ENCODE results near the gene PADI1. TPM values are rescaled to one million over a fixed set of nuclear protein-coding genes. Genes with fewer than 3 reads are reported as not detected.

Gene PADI1
- polyA plus RNA-seq, 1 donor from 2014 or later = 0.66 TPM

- H4K20me1 ChIP-seq (ENCODE audit: insufficient read depth) = no peaks in the 10 kb centered on the region
Measured at GRCh38 chr1:17165823-17166222, 39.1 kb upstream of the PADI1 start.

DNA sequence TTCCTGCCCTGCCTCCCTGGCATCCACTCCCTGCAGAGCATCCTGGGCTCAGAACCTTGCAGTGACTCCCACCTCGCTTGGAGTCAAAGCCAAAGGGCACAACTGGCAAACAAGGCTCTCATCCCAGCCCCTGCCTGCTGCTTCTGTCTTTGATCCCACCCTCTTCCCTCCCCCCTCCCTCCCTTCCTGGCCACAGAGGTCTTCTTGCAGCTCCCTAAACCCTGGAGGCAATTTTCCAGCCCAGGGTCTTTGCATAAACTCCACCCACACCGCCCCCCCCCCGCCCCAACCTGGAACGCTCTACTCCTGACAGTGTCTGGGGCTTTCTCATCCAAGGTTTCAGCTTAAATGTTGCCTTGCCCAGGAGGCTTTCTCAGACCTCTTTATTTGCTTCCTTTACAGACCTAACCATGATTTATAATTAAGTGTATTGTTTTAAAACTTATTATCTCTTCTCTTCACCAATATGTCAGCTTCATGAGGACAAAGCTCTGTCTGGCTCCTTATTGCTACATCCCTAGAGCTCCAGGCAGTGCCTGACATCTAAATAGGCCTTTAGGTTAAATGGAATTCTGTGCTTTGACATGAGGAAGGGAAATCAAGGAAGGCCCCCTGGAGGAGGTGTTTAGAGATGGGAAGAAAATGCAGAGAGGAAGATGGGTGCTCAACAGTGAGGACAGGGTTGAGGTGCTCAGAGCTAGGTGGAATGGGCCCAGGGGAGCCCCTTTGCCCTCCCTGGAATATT, 37.7 kb upstream of the PADI1 start:
- no peak overlapping the region for H3K9ac ChIP-seq (ENCODE audit: low read length)
- no peak overlapping the region for H2AFZ ChIP-seq (ENCODE audit: low read depth, low read length)

More at GRCh38 chr1:17165823-17166222, 39.1 kb upstream of the PADI1 start:
- Histone ChIP-seq H3K9me3 (ENCODE audit: low read length) (no peaks in the 10 kb centered on the region), H3K9ac (ENCODE audit: low read length) (no peak overlapping the region), H3K4me3 (ENCODE audit: low read length) (no peak overlapping the region), H3K27ac (ENCODE audit: low read length) (no peak overlapping the region), H3K36me3 (ENCODE audit: insufficient read depth, low read length) (no peaks in the 10 kb centered on the region), H3K4me2 (ENCODE audit: low read length) (no peak overlapping the region), H3K9me2 (ENCODE audit: insufficient read depth, low read length) (no peaks in the 10 kb centered on the region), H2AFZ (ENCODE audit: low read depth, low read length) (no peak overlapping the region), H3K79me2 (replicated peaks; ENCODE audit: insufficient read depth, low read length) (no peaks in the 10 kb centered on the region), H3F3A (ENCODE audit: insufficient read depth, low read length, poor library complexity, severe bottlenecking) (no peaks in the 10 kb centered on the region), H3K27me3 (ENCODE audit: insufficient read depth, low read depth, low read length) (no peaks in the 10 kb centered on the region)
- no peak for TF ChIP-seq SMC3 (conservative IDR thresholded peaks at IDR 0.05; ENCODE audit: poor library complexity)
- no peak for TF ChIP-seq TAF1 (IDR thresholded peaks at IDR 0.05; ENCODE audit: low read depth)
- TF ChIP-seq RAD21 (conservative IDR thresholded peaks at IDR 0.05) = no peak
- TF ChIP-seq EZH2 (IDR thresholded peaks at IDR 0.05; ENCODE audit: borderline replicate concordance, insufficient read depth, low read length, poor library complexity, severe bottlenecking) = no peak
- no peak for TF ChIP-seq POLR2AphosphoS5 (IDR thresholded peaks at IDR 0.05)
- TF ChIP-seq EP300 (conservative IDR thresholded peaks at IDR 0.05; ENCODE audit: poor library complexity, severe bottlenecking) = no peak
- TF ChIP-seq CTCF (IDR thresholded peaks at IDR 0.05; ENCODE audit: poor library complexity, severe bottlenecking) = no peak
- TF ChIP-seq MXI1 (conservative IDR thresholded peaks at IDR 0.05; ENCODE audit: poor library complexity, severe bottlenecking) = no peak
- TF ChIP-seq REST (IDR thresholded peaks at IDR 0.05; ENCODE audit: borderline replicate concordance) = no peak

More for the DNA sequence above, 37.7 kb upstream of the PADI1 start:
- Histone ChIP-seq H3K9me3 (ENCODE audit: low read length) (no peaks in the 10 kb centered on the region), H3K4me2 (ENCODE audit: low read length) (no peak overlapping the region), H3K27ac (ENCODE audit: low read length) (no peak overlapping the region), H3K79me2 (replicated peaks; ENCODE audit: insufficient read depth, low read length) (no peaks in the 10 kb centered on the region), H4K20me1 (ENCODE audit: insufficient read depth) (no peaks in the 10 kb centered on the region), H3K36me3 (ENCODE audit: insufficient read depth, low read length) (no peaks in the 10 kb centered on the region), H3K4me3 (ENCODE audit: low read length) (no peak overlapping the region), H3F3A (ENCODE audit: insufficient read depth, low read length, poor library complexity, severe bottlenecking) (no peaks in the 10 kb centered on the region), H3K27me3 (ENCODE audit: insufficient read depth, low read depth, low read length) (no peaks in the 10 kb centered on the region), H3K9me2 (ENCODE audit: insufficient read depth, low read length) (no peaks in the 10 kb centered on the region)
- TF ChIP-seq SMC3 (conservative IDR thresholded peaks at IDR 0.05; ENCODE audit: poor library complexity) = no peak
- no peak for TF ChIP-seq RAD21 (conservative IDR thresholded peaks at IDR 0.05)

Data from neural cell (in vitro differentiated cells).